Measurements from ENCODE around the gene SLC44A3. TPM values are rescaled to one million over a fixed set of nuclear protein-coding genes. Genes with fewer than 3 reads are reported as not detected.

Gene SLC44A3
- total and polyA plus RNA-seq, 8 donors = 13.0 to 52.5 (median 23.2) TPM

DNA sequence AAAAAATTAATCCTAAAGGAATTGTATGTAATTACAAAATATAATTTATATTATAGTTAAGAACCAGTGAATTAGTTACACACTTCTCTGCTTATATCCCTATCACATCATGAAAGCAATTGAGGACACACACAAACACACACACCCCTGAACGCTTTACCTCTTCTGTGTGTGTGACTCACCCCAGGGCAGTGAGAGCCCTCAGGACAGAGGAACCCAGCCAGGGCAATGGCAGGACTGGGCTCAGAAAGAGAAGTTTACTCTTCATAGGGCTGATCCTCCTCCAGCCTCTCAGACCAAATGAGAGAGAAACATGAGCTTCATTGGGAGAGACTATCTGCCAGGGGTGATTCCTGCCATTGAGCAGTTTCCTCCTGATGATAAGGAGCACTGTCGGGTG is 38.1 kb downstream of the SLC44A3 start:
- Histone ChIP-seq H3K4me3 (no peak overlapping the region), H3K27ac (no peak overlapping the region), H3K4me1 (peaks cover 4 to 24% (median 10%) of the 10 kb centered on the region in 3 donors), H3K27me3 (no peaks in the 10 kb centered on the region), H3K9me3 (no peaks in the 10 kb centered on the region), H3K36me3 (no peaks in the 10 kb centered on the region)
- FAIRE-seq (no peak), ATAC-seq (no peak), DNase-seq (no peak)
- no peak for TF ChIP-seq CTCF (IDR thresholded peaks at IDR 0.05)
- WGBS, 2 donors = 68 to 78% methylated on average over 2 of the region's 2 CpGs
- intact Hi-C loops (cut with DNase I) = loop anchor here in 2 of 3 donors (5.0 to 10.0 kb wide), 2 partner anchors 57 to 184 kb away; no protein-coding TSS in a partner anchor

GRCh38 chr1:94859174-94859573 is 39.0 kb downstream of the SLC44A3 start:
- H3K27ac ChIP-seq = peak overlapping the region in 1 of 4 donors; percentile 97
- no peaks in the 10 kb centered on the region for H3K27me3 ChIP-seq
- H3K9me3 ChIP-seq = no peaks in the 10 kb centered on the region
- FAIRE-seq (no peak), ATAC-seq (no peak), DNase-seq (no peak)
- H3K4me3 ChIP-seq = no peak overlapping the region
- WGBS, 2 donors = 80 to 92% methylated on average over 2 of the region's 2 CpGs
- H3K4me1 ChIP-seq = peaks cover 13 to 33% (median 19%) of the 10 kb centered on the region in 3 donors
- no peaks in the 10 kb centered on the region for H3K36me3 ChIP-seq
- no peak for TF ChIP-seq CTCF (IDR thresholded peaks at IDR 0.05)
- intact Hi-C loops (cut with DNase I) = loop anchor here in 2 of 3 donors (5.0 to 10.0 kb wide), 2 partner anchors 56 to 183 kb away; no protein-coding TSS in a partner anchor

- ATAC-seq (no peak), FAIRE-seq (no peak), DNase-seq (no peak)
- H3K9me3 ChIP-seq = no peaks in the 10 kb centered on the region
- no peak for TF ChIP-seq CTCF (IDR thresholded peaks at IDR 0.05)
- no peak overlapping the region for H3K4me3 ChIP-seq
- peak overlapping the region; percentile 72 to 97 (median 86) for H3K27ac ChIP-seq
- WGBS, 2 donors = 84 to 91% methylated on average over 2 of the region's 2 CpGs
- peaks cover 39 to 45% (median 43%) of the 10 kb centered on the region in 3 donors for H3K4me1 ChIP-seq
- H3K27me3 ChIP-seq = no peaks in the 10 kb centered on the region
- no peaks in the 10 kb centered on the region for H3K36me3 ChIP-seq
- intact Hi-C loops (cut with DNase I) = loop anchor here in 1 of 3 donors (10.0 kb wide), 1 partner anchor 62 kb away; the partner anchor contains the start of gene CNN3
Observed at GRCh38 chr1:94862718-94863117, 42.6 kb downstream of the SLC44A3 start.

- Histone ChIP-seq H3K4me1 (peaks cover 39 to 45% (median 43%) of the 10 kb centered on the region in 3 donors), H3K36me3 (no peaks in the 10 kb centered on the region), H3K9me3 (no peaks in the 10 kb centered on the region), H3K27me3 (no peaks in the 10 kb centered on the region), H3K4me3 (no peak overlapping the region), H3K27ac (peak overlapping the region; percentile 72 to 97 (median 86))
- 0 to 1% methylated on average over 2 of the region's 2 CpGs for WGBS, 2 donors
- peak; percentile 29 for FAIRE-seq
- DNase-seq = peak in 1 of 6 donors; percentile 21
- intact Hi-C loops (cut with DNase I) = loop anchor here in 1 of 3 donors (10.0 kb wide), 1 partner anchor 61 kb away; the partner anchor contains the start of gene CNN3
- TF ChIP-seq CTCF (IDR thresholded peaks at IDR 0.05) = no peak
- peak; percentile 35 to 70 (median 50) for ATAC-seq
Observed at GRCh38 chr1:94863297-94863911, 43.2 kb downstream of the SLC44A3 start.

GRCh38 chr1:94863919-94864318 is 43.8 kb downstream of the SLC44A3 start:
- Histone ChIP-seq H3K27ac (peak overlapping the region; percentile 72 to 97 (median 86)), H3K4me3 (no peak overlapping the region), H3K9me3 (no peaks in the 10 kb centered on the region), H3K36me3 (no peaks in the 10 kb centered on the region), H3K27me3 (no peaks in the 10 kb centered on the region), H3K4me1 (peaks cover 39 to 45% (median 43%) of the 10 kb centered on the region in 3 donors)
- peak in 3 of 6 donors; percentile 60 to 71 (median 70) for DNase-seq
- no peak for TF ChIP-seq CTCF (IDR thresholded peaks at IDR 0.05)
- FAIRE-seq = no peak
- WGBS, 2 donors = 7 to 11% methylated on average over 4 of the region's 4 CpGs
- ATAC-seq = peak; percentile 80 to 91 (median 83)
- intact Hi-C loops (cut with DNase I) = loop anchor here in 1 of 3 donors (10.0 kb wide), 1 partner anchor 61 kb away; the partner anchor contains the start of gene CNN3

All from pancreas (tissue), 10 donors.